Stimulated activated CD4-positive, alpha-beta T cell treated with anti-CD3 and anti-CD28 coated beads, Interleukin-4, amount 100 ng/mL, for 4 hours (primary cell): ENCODE results near the gene ZNF524.
A peak's percentile ranks its signal among the peaks of the same experiment; 100 is the strongest.
"Not testable (repeated sequence)": the region's sequence is repeated elsewhere in the genome, so short reads cannot be mapped to it uniquely, and the experiment has no call there.

Experiments
- DNase-seq, 2 experiments: peaks; one replicate each; pipeline ENCODE4 v3.0.0-alpha.2; 2020

Gene ZNF524

GRCh38 chr19:55581823-55582223 is 18.3 kb upstream of the ZNF524 start:
- DNase-seq, result no peak

DNA sequence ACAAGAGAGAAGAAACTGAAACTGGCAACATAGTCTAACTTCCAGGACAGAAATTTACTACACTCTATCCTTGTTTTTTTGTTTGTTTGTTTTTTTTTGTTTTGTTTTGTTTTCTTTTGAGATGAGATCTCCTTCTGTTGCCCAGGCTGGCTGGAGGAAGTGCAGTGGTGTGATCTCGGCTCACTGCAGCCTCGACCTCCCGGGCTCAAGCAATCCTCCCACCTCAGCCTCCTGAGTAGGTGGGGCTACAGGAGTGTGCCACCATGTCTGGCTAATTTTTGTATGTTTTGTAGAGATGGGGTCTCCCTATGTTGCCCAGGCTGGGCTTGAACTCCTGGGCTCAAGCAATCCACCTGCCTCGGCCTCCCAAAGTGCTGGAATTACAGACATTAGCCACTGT is 17.8 kb upstream of the ZNF524 start:
- DNase-seq, result not testable (repeated sequence)

DNA sequence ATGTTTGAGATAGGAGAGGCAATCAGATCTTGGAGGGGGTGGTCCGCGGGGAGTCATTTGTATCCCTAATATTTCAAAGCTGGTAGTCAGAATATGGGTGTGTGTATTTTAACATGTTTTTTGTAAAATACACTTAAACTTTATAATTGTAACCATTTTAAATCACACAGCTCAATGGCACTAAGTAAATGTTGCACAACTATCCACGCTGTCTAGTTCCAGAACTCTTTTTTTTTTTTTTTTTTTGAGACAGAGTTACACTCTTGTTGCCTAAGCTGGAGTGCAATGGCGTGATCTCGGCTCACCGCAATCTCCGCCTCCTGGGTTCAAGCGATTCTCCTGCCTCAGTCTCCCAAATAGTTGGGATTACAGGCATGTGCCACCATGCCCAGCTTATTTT is 16.2 kb upstream of the ZNF524 start:
- DNase-seq, result not testable (repeated sequence)

GRCh38 chr19:55584871-55585270 is 15.2 kb upstream of the ZNF524 start:
- DNase-seq, result no peak

GRCh38 chr19:55585658-55586339 is 14.3 kb upstream of the ZNF524 start:
- DNase-seq, result peak; percentile 46 to 62

GRCh38 chr19:55586976-55587668 is 13.0 kb upstream of the ZNF524 start:
- DNase-seq, result peak; percentile 89 to 90

GRCh38 chr19:55588738-55589137 is 11.3 kb upstream of the ZNF524 start:
- no peak for DNase-seq

- no peak for DNase-seq
Observed at GRCh38 chr19:55590109-55590508, 10.0 kb upstream of the ZNF524 start.

- DNase-seq, result no peak
Observed at GRCh38 chr19:55590617-55591016, 9.5 kb upstream of the ZNF524 start.

DNA sequence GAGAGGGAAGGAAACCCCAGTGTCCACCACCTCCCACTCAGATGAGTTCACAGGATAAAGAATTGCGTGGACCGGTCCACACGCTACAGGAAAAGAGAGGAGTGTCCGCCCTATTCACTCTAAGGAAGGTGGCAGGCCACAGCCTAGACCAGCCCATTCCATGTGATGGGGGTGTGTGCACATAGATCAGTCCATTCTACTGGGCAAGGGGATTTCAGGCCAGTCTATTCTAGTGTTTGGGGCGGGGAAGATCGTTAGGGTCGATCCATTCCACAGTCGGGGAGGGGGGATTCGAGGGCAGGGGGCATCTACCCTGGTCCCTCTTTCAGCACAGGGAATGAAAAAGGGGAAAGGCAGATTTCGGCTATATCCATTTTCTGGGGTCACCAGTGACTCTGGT is 8.5 kb upstream of the ZNF524 start:
- DNase-seq, result no peak

GRCh38 chr19:55592391-55593090 is 7.5 kb upstream of the ZNF524 start:
- DNase-seq, result no peak

DNA sequence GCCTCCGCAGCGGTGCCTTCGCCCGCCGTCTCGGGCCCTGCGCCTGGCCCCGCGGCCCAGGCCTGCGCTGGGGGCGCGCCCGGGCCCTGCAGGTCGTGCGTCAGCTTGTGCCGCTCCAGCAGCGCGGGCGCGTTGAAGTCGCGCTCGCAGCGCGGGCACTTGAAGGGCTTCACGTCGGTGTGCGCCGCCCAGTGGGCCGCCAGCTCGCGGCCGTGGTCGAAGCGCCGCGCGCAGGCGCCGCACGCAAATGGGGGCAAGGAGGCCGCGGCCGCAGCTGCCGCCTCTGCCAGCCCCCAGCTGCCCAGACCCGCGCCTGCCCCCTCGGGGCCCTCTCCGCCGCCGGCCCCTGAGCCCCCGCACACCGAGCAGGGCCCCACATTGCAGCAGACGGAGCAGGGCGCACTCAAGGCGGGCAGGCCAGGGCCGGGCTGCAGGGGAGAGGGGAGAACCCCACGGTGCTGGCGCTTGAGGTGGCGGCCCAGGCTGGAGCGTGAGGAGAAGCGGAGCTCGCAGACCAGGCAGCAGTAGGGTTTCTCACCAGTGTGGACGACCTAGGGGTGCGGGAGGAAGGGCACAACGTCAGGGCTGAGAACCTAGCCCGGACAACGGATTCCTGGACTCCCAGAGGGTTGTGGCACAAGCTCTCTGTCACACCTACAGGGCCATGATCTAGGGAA is 6.9 kb upstream of the ZNF524 start:
- no peak for DNase-seq

DNA sequence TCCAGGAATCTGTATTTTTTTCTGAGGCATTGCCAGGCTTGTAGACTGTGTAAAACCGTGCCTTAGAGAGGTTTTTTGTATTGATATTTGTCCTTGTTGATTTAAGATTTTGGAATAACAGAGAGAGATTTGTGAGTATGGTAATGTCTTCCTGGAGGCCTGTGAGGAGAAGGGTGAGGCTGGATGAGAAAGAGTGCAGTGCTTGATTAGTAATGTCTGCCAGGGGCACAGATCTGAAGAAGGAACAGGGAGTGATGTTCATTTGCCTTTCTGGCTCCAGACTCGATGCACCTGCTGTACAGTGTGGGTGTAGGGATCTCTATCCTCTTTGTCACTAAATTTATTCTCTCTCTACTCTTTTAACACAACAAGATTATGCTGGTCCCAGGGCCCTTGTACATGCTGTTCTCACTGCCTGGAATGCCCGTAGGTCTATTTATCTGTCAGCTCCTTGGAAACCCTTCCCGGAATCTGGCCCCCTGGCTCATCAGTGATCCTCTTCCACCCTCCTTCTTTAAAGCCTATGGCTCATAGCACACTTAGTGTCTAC is 5.0 kb upstream of the ZNF524 start:
- DNase-seq, result no peak

- DNase-seq, result no peak
Observed at GRCh38 chr19:55596304-55596703, 3.8 kb upstream of the ZNF524 start.

GRCh38 chr19:55597501-55597921 is 2.6 kb upstream of the ZNF524 start:
- no peak for DNase-seq

GRCh38 chr19:55598034-55598433 is 2.1 kb upstream of the ZNF524 start:
- DNase-seq, result no peak

GRCh38 chr19:55598719-55599467 is 1.2 kb upstream of the ZNF524 start:
- peak; percentile 87 to 89 for DNase-seq

GRCh38 chr19:55599468-55599841 is 633 bp upstream of the ZNF524 start, which contains the start of gene FIZ1:
TSS of gene FIZ1 (minus strand) at chr19:55599517. CDS start at chr19:55597865, 1,652 bp downstream.
- DNase-seq, result peak; percentile 93 to 95

DNA sequence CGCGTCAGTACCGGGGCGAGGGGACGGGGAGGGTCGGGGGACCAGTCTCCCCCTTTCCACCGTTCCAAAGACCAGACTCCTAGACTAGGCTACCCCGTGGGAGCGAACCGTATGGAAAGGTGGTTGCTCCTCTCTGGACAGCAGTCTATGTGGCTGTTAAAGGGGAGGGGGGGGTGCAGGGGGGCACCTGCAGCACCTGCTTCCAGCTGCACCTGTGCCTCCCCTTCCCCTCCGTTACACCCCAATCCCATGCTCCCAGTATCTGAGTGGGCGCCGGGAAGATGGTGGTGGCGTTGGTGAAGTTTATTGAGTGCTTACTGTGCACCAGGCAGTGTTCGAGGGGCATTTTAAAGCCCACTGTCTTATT is 557 bp downstream of the ZNF524 start:
- DNase-seq, result no peak

- DNase-seq, result no peak
Observed at GRCh38 chr19:55601084-55601483, 996 bp downstream of the ZNF524 start.

- no peak for DNase-seq
Observed at GRCh38 chr19:55602104-55603001, 2.3 kb downstream of the ZNF524 start.
